Fibroblast of pulmonary artery (primary cell): ENCODE results near the gene CEP104.

Source experiments
- DNase-seq: peaks from one replicate; pipeline ENCODE4 v3.0.0-alpha.2; 2010; ENCODE audit warnings: low read depth
- H3K4me3 ChIP-seq: replicated peaks from 2 replicates; pipeline ENCODE4 v1.5.1; 2011; ENCODE audit warnings: low read depth, mild to moderate bottlenecking, control low read depth, low read length, moderate library complexity
- CTCF ChIP-seq: IDR thresholded peaks from 2 replicates; pipeline ENCODE4 v1.5.1; 2011; ENCODE audit warnings: mild to moderate bottlenecking, control low read depth, low read length, inconsistent platforms; ENCODE audit errors: missing control alignments

The CEP104 gene

GRCh38 chr1:3770047-3770765 lies 86.8 kb downstream of the CEP104 start:
- H3K4me3 ChIP-seq: no peak overlapping the region
- DNase-seq: no peak
- no peak for TF ChIP-seq CTCF

- DNase-seq: no peak
- no peak overlapping the region for H3K4me3 ChIP-seq
- no peak for TF ChIP-seq CTCF
These were observed 88.1 kb downstream of the CEP104 start for GRCh38 chr1:3768811-3769390.

- no peak overlapping the region for H3K4me3 ChIP-seq
- no peak for DNase-seq
- no peak for TF ChIP-seq CTCF
These were observed 89.6 kb downstream of the CEP104 start for GRCh38 chr1:3767328-3767925.

GRCh38 chr1:3763351-3764125 lies 93.5 kb downstream of the CEP104 start:
- no peak for DNase-seq
- no peak overlapping the region for H3K4me3 ChIP-seq
- no peak for TF ChIP-seq CTCF

GRCh38 chr1:3762873-3763228 lies 94.2 kb downstream of the CEP104 start:
- no peak for TF ChIP-seq CTCF
- DNase-seq: no peak

GRCh38 chr1:3762151-3762872 lies 94.7 kb downstream of the CEP104 start:
- H3K4me3 ChIP-seq: no peak overlapping the region
- TF ChIP-seq CTCF: no peak
- DNase-seq: no peak

More at GRCh38 chr1:3762873-3763228, 94.2 kb downstream of the CEP104 start:
- no peak overlapping the region for H3K4me3 ChIP-seq
